ENCODE measurements around the gene SUMO2.
A peak's percentile ranks its signal among the peaks of the same experiment; 100 is the strongest.

- TF ChIP-seq CTCF (IDR thresholded peaks at IDR 0.05) (peak in 6 of 12 donors; percentile 24 to 54 (median 32)), POLR2A (IDR thresholded peaks at IDR 0.05) (peak in 1 of 2 donors; percentile 70)
Measured at GRCh38 chr17:75182569-75183436, at the start of gene SUMO2.
